SU-DHL-6 (cell line): ENCODE results near the gene HESX1.

ENCODE experiments used
- CTCF ChIP-seq: fragments of 200-600 bp; sonication (generic); IDR thresholded peaks from one replicate; pipeline ENCODE4 v1.5.1; 2017; ENCODE audit warnings: antibody characterized with exemption, mild to moderate bottlenecking, low read length, moderate library complexity; ENCODE audit not compliant: insufficient read depth, poor library complexity, severe bottlenecking
- EZH2phosphoT487 ChIP-seq: fragments of 200-600 bp; sonication (generic), shearing (Covaris generic); conservative IDR thresholded peaks from 2 replicates; pipeline ENCODE4 v1.6.1; 2018; ENCODE audit warnings: mild to moderate bottlenecking, antibody characterized with exemption, low read length, moderate library complexity, mixed read lengths

- TF ChIP-seq CTCF: no peak
- no peak for TF ChIP-seq EZH2phosphoT487
Observed at GRCh38 chr3:57164657-57165573, 34.9 kb downstream of the HESX1 start, which contains the start of gene IL17RD.
